GM15510 (cell line): ENCODE results near the gene DCAF8.

Experiments used
- POLR2A ChIP-seq: IDR thresholded peaks from 3 replicates; pipeline ENCODE4 v1.6.1; 2011; ENCODE audit warnings: borderline replicate concordance; ENCODE audit not compliant: insufficient read length; ENCODE audit errors: extremely low read depth

DCAF8 gene

GRCh38 chr1:160282807-160283206 lies 20.5 kb upstream of the DCAF8 start:
- TF ChIP-seq POLR2A: no peak

- TF ChIP-seq POLR2A: no peak
Observed at GRCh38 chr1:160277987-160278386, 15.6 kb upstream of the DCAF8 start.

GRCh38 chr1:160277330-160277729 lies 15.0 kb upstream of the DCAF8 start:
- no peak for TF ChIP-seq POLR2A

- no peak for TF ChIP-seq POLR2A
Observed at GRCh38 chr1:160271025-160271424, 8.7 kb upstream of the DCAF8 start.

GRCh38 chr1:160267284-160267991 lies 5.1 kb upstream of the DCAF8 start:
- no peak for TF ChIP-seq POLR2A

- no peak for TF ChIP-seq POLR2A
Observed at GRCh38 chr1:160264795-160265307, 2.5 kb upstream of the DCAF8 start.

GRCh38 chr1:160261556-160261892 lies 825 bp downstream of the DCAF8 start:
- TF ChIP-seq POLR2A: no peak

- no peak for TF ChIP-seq POLR2A
Observed at GRCh38 chr1:160260406-160261382, 1.7 kb downstream of the DCAF8 start.

- TF ChIP-seq POLR2A: no peak
Observed at GRCh38 chr1:160258177-160258798, 4.1 kb downstream of the DCAF8 start.

GRCh38 chr1:160257411-160258015 lies 4.8 kb downstream of the DCAF8 start:
- TF ChIP-seq POLR2A: no peak

GRCh38 chr1:160256396-160257046 lies 5.8 kb downstream of the DCAF8 start:
- TF ChIP-seq POLR2A: no peak

- TF ChIP-seq POLR2A: no peak
Observed at GRCh38 chr1:160255781-160256300, 6.5 kb downstream of the DCAF8 start.

GRCh38 chr1:160251687-160252526 lies 10.4 kb downstream of the DCAF8 start:
- no peak for TF ChIP-seq POLR2A
